K562 (cell line): Measurements from ENCODE around the gene RPL11. TPM values are rescaled to one million over a fixed set of nuclear protein-coding genes. Genes with fewer than 3 reads are reported as not detected.

Experiments
- ATAC-seq: fragments of 200-7000 bp; cut with Tn5 transposase; 3 replicates; pipeline ENCODE4 v1.9.1; 2020; ENCODE audit warnings: moderate library complexity
- BruUV-seq: library from RNA; stranded (reverse); fragments of 400-500 nt; replicated peaks from 2 replicates; lab custom pipeline; 2021; lab: Mats Ljungman, UMichigan
- CTCF ChIA-PET: fragments of 300-600 bp; formaldehyde crosslinking; extraction: SDS; loops from one replicate; lab custom pipeline; 2021; ENCODE audit warnings: low intra/inter-chr PET ratio; lab: Yijun Ruan, JAX
- POLR2A ChIA-PET: fragments of 300-600, 350-650 bp; sonication (Branson Sonifier 250); formaldehyde crosslinking; extraction: SDS; loops from one replicate; lab custom pipeline; 2021; ENCODE audit warnings: antibody characterized with exemption, inconsistent platforms; lab: Yijun Ruan, JAX
- DNase-seq, 4 experiments: peaks; one replicate each; pipeline versions ENCODE4 v3.0.0 to v3.0.0-alpha.2; 2011 to 2018; ENCODE audit warnings: low spot score in 3 of 4, mixed read lengths in 3 of 4; ENCODE audit errors: extremely low read depth in 1 of 4
- FAIRE-seq: peaks from 2 replicates; lab custom pipeline; 2011; peaks lifted over from hg19 to GRCh38; lab: Jason Lieb, UNC
- H2AFZ ChIP-seq: 2 replicates; pipeline ENCODE4 v1.6.0; 2011; ENCODE audit warnings: low read depth, low read length, control low read depth, inconsistent platforms
- H3K27ac ChIP-seq: fragments of 200-600 bp; 3 replicates; pipeline ENCODE4 v1.8.0; 2011; ENCODE audit warnings: low read depth, mild to moderate bottlenecking, control low read depth, inconsistent platforms, low read length, moderate library complexity, mixed read lengths; ENCODE audit errors: extremely low read depth
- H3K27me3 ChIP-seq, 2 experiments: fragments of 300-600 bp in 1 of 2; 2 replicates in 1 of 2; 3 replicates in 1 of 2; pipeline versions ENCODE4 v1.6.0 to v1.8.0; 2011; ENCODE audit warnings: inconsistent platforms in 2 of 2, low read length in 2 of 2, mild to moderate bottlenecking in 1 of 2, mixed read lengths in 1 of 2, moderate library complexity in 1 of 2; ENCODE audit not compliant: control insufficient read depth in 2 of 2, insufficient read depth in 2 of 2
- H3K36me3 ChIP-seq: fragments of 300-600 bp; 3 replicates; pipeline ENCODE4 v1.8.0; 2011; ENCODE audit warnings: mild to moderate bottlenecking, low read length, inconsistent platforms; ENCODE audit not compliant: control insufficient read depth, insufficient read depth
- H3K4me1 ChIP-seq, 2 experiments: fragments of 200-600 bp in 1 of 2; replicated peaks in 1 of 2; 2 replicates in 1 of 2; 3 replicates in 1 of 2; pipeline versions ENCODE4 v1.5.1 to v1.8.0; 2011; ENCODE audit warnings: inconsistent platforms in 2 of 2, low read length in 2 of 2, mild to moderate bottlenecking in 1 of 2, mixed read lengths in 1 of 2, moderate library complexity in 1 of 2; ENCODE audit not compliant: control insufficient read depth in 2 of 2, insufficient read depth in 2 of 2
- H3K4me2 ChIP-seq: 2 replicates; pipeline ENCODE4 v1.6.1; 2011; ENCODE audit warnings: low read length, control low read depth, inconsistent platforms, mixed read lengths; ENCODE audit not compliant: insufficient read depth
- H3K4me3 ChIP-seq: fragments of 200-600 bp; sonication (generic), shearing (Covaris generic); 2 replicates; pipeline ENCODE4 v1.5.1; 2016; ENCODE audit warnings: control low read depth, inconsistent platforms
- H3K79me2 ChIP-seq: fragments of 200-600 bp; 3 replicates; pipeline ENCODE4 v1.8.0; 2011; ENCODE audit warnings: low read length, inconsistent platforms; ENCODE audit not compliant: control insufficient read depth, insufficient read depth
- H3K9ac ChIP-seq, 2 experiments: 2 replicates each; pipeline versions ENCODE4 v1.6.0 to v1.6.1; 2011; ENCODE audit warnings: low read depth in 2 of 2, low read length in 2 of 2, control low read depth in 1 of 2, inconsistent platforms in 1 of 2, mild to moderate bottlenecking in 1 of 2, mixed read lengths in 1 of 2; ENCODE audit not compliant: insufficient read depth in 1 of 2
- H3K9me1 ChIP-seq: one replicate; pipeline ENCODE4 v1.6.0; 2011; ENCODE audit warnings: inconsistent platforms, mild to moderate bottlenecking, low read length, moderate library complexity; ENCODE audit not compliant: control insufficient read depth, insufficient read depth
- H3K9me3 ChIP-seq: replicated peaks from 2 replicates; pipeline ENCODE4 v1.5.1; 2011; ENCODE audit warnings: low read depth, low read length, inconsistent platforms; ENCODE audit not compliant: control insufficient read depth, insufficient read depth
- H4K20me1 ChIP-seq: replicated peaks from 2 replicates; pipeline ENCODE4 v1.6.1; 2011; ENCODE audit warnings: low read length, inconsistent platforms, mixed read lengths; ENCODE audit not compliant: control insufficient read depth, insufficient read depth
- CAMTA2 ChIP-seq: fragments of 250-450 bp; sonication (Bioruptor Pico); conservative IDR thresholded peaks from 2 replicates; pipeline ENCODE4 v1.5.1; 2022
- CC2D1A ChIP-seq: fragments of 450-650 bp; IDR thresholded peaks from 2 replicates; pipeline ENCODE4 v1.6.1; 2017; ENCODE audit warnings: mild to moderate bottlenecking
- HLTF ChIP-seq: fragments of 450-650 bp; IDR thresholded peaks from 2 replicates; pipeline ENCODE4 v1.6.1; 2016
- LEF1 ChIP-seq: fragments of 450-650 bp; IDR thresholded peaks from 2 replicates; pipeline ENCODE4 v1.6.1; 2016; ENCODE audit warnings: mild to moderate bottlenecking
- MECOM ChIP-seq: fragments of 250-450 bp; sonication (Bioruptor Pico); IDR thresholded peaks from 2 replicates; pipeline ENCODE4 v1.8.0; 2022; ENCODE audit warnings: inconsistent platforms
- NCOR1 ChIP-seq: fragments of 450-650 bp; IDR thresholded peaks from 2 replicates; pipeline ENCODE4 v1.6.1; 2016; ENCODE audit warnings: mild to moderate bottlenecking, moderate library complexity
- NFIX ChIP-seq: fragments of 250-450 bp; sonication (Bioruptor Pico); IDR thresholded peaks from 2 replicates; pipeline ENCODE4 v1.4.0; 2020; ENCODE audit warnings: low read depth, mild to moderate bottlenecking, moderate library complexity
- NFYB ChIP-seq: IDR thresholded peaks from 2 replicates; pipeline ENCODE4 v1.6.1; 2011; ENCODE audit warnings: mild to moderate bottlenecking, moderate library complexity; ENCODE audit not compliant: insufficient read length; ENCODE audit errors: extremely low read depth
- PBX2 ChIP-seq, 2 experiments: IDR thresholded peaks in 1 of 2; conservative IDR thresholded peaks in 1 of 2; 2 replicates each; pipeline ENCODE4 v1.6.1; 2016; ENCODE audit warnings: low read depth in 2 of 2, mild to moderate bottlenecking in 1 of 2, missing compliant biosample characterization in 1 of 2, missing genetic modification characterization in 1 of 2, moderate library complexity in 1 of 2
- PURB ChIP-seq: sonication (generic); formaldehyde crosslinking; IDR thresholded peaks from 2 replicates; pipeline ENCODE4 v1.9.0; 2021; ENCODE audit warnings: low read depth, mild to moderate bottlenecking, missing genetic modification reagents
- RBBP5 ChIP-seq: fragments of 200-600 bp; sonication (generic); IDR thresholded peaks from 2 replicates; pipeline ENCODE4 v1.6.1; 2012; ENCODE audit warnings: borderline replicate concordance, mild to moderate bottlenecking, low read length, control low read depth, inconsistent platforms; ENCODE audit not compliant: insufficient read depth, poor library complexity, severe bottlenecking
- RBM22 ChIP-seq: fragments of 200-400 bp; formaldehyde crosslinking; IDR thresholded peaks from 2 replicates; pipeline ENCODE4 v1.6.1; 2018; ENCODE audit warnings: low read length, low read depth; ENCODE audit not compliant: poor library complexity, severe bottlenecking
- STAT5A ChIP-seq: IDR thresholded peaks from 2 replicates; pipeline ENCODE4 v1.6.1; 2012; ENCODE audit warnings: low read length, inconsistent platforms, borderline replicate concordance
- ZNF830 ChIP-seq: fragments of 250-450 bp; sonication (Bioruptor Pico); IDR thresholded peaks from 2 replicates; pipeline ENCODE4 v1.5.0; 2021; ENCODE audit warnings: mild to moderate bottlenecking
- WGBS: fragments of 100-300 bp; shearing (Covaris generic); methylation state at CpG from one replicate; pipeline ENCODE4 v1.1.6; 2016; ENCODE audit warnings: low coverage, mixed read lengths; ENCODE audit not compliant: insufficient coverage; ENCODE audit errors: missing lambda C conversion rate; 5-methylcytosine and 5-hydroxymethylcytosine counted together
- in situ Hi-C: fragments of 300-500 bp; cut with MboI; formaldehyde crosslinking; loops from 4 replicates; pipeline ENCODE4 v1.15.0; 2018; ENCODE audit warnings: inconsistent platforms, mixed read lengths
- intact Hi-C: fragments of 100-400 bp; cut with micrococcal nuclease; formaldehyde crosslinking; loops from 2 replicates; pipeline ENCODE4 v1.14.2; 2022
- polyA plus RNA-seq, 8 experiments: library from polyadenylated mRNA; depleted of rRNA in 4 of 8; stranded (reverse) in 5 of 8; unstranded in 3 of 8; fragments of >200 nt; fragmentation: Nextera tagmentation in 2 of 8; fragmentation: Illumina TruSeq in 1 of 8; extraction: Ambion mirVana in 2 of 8; extraction: Trizol in 1 of 8; gene quantifications; 2 replicates each; pipeline versions ENCODE4 v1.2.1 to v1.2.3, GENCODE V29; 2011 to 2014; ENCODE audit warnings: inconsistent platforms in 1 of 8, missing spikeins in 1 of 8
- total RNA-seq, 7 experiments: library from RNA; depleted of rRNA in 6 of 7; stranded (reverse); fragments of >200 nt in 6 of 7; fragmentation: Illumina TruSeq in 2 of 7; extraction: Trizol in 2 of 7; gene quantifications; 2 replicates each; pipeline versions ENCODE4 v1.2.1 to v1.2.3, GENCODE V29; 2011 to 2021; ENCODE audit warnings: low replicate concordance in 1 of 7
- TF ChIP-seq, protein P1 (sequence below): IDR thresholded peaks from 2 replicates; pipeline ENCODE4 v1.6.1; 2014; ENCODE audit warnings: antibody characterized with exemption

Gene RPL11
- total and polyA plus RNA-seq, 9 of the 15 experiments (the other 6 are each of a cell fraction or from before 2014, with no cell fraction given) = 1,781 to 4,526 (median 3,111) TPM

DNA sequence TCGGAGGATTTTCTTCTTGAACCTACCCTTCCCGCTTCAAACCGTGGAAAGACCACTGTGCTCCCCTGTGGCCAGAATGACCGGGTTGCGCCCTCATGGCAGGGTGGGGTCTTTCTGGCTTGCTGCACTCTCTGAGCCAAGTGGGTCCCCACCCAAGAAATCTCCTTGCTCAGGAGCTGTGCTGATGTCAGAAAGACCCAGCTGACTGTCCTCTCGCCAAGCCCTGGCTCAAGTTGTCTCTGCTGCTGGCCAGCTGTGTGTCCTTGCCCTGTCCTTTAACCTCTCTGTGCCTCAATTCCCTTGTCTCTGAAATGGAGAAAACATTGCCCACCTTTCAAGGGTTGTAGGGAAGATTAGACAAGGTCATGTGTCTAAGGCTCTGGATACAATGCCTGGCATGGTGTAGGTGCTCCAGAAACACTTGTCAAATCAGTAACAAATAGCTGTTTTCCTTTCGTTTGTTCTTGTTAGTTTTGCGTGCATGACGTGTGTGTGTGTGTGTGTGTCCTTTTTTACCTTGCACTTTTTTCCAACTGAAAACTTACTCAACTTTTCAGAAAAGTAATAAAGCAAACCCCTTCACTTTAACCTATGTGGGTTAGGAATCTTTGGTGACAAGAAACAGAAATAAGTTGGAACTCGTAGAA, 41.1 kb upstream of the RPL11 start (continued):
- TF ChIP-seq STAT5A = no peak
- no peak for TF ChIP-seq HLTF
- TF ChIP-seq ZNF830 (CRISPR knock-in tag) = no peak
- no peak for TF ChIP-seq CAMTA2 (CRISPR knock-in tag)
- TF ChIP-seq, all 486 proteins: peak for 7

DNA sequence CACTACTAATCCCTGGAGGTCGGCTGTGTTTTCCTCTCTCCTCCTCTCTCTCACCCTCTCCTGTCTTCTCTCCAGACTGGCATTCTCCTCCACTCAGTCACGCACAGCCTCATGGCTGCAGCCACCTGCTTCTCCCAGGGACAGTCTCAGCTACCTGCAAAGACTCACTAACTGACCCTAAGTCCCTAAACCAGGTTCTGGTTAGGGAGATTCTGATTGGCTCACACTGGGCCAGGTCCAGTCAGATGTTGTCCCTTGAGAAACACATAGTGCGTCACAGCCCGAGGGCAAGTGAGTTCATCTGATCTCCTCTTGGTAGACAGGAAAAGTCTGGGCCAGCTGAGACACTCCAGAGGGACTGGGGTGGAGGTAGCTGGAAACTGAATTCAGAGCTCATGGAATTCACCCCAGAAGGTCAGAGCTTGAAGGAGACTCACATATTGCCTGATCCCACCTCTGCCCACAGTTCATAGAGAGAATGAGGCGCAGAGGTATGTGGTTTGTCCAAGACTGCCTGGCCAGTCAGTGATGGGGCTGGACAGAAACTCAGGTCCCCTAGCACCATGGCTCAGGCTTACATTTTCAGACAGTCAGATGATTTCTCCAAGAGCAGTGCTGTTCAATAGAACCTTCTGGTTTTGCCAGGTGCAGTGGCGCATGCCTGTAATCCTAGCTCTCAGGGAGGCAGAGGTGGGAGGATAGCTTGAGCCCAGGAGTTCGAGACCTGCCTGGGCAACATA, 40.4 kb upstream of the RPL11 start:
- POLR2A ChIA-PET = interaction anchor here (0.6 to 1.1 kb wide), 4 partner anchors 8 to 491 kb away, joined by 3 read pairs; no protein-coding TSS in a partner anchor
- FAIRE-seq = peak; percentile 35
- H2AFZ ChIP-seq = no peak overlapping the region
- TF ChIP-seq RBM22 (no peak), CAMTA2 (CRISPR knock-in tag) (no peak), LEF1 (no peak; the same call in 1 of the 2 replicates), NFYB (no peak), RBBP5 (peak; percentile 34), PURB (no peak), MECOM (CRISPR knock-in tag) (no peak), NCOR1 (peak; percentile 45; the same call in 1 of the 2 replicates), NFIX (CRISPR knock-in tag) (no peak), CC2D1A (no peak), PBX2 (CRISPR knock-in tag; IDR thresholded peaks at IDR 0.05; ENCODE audit: low read depth) (no peak), PBX2 (tag; conservative IDR thresholded peaks at IDR 0.05; ENCODE audit: low read depth) (0 out of 2 replicates have a peak, but pooled peaks have one; percentile 9)
- TF ChIP-seq, protein P1, sequence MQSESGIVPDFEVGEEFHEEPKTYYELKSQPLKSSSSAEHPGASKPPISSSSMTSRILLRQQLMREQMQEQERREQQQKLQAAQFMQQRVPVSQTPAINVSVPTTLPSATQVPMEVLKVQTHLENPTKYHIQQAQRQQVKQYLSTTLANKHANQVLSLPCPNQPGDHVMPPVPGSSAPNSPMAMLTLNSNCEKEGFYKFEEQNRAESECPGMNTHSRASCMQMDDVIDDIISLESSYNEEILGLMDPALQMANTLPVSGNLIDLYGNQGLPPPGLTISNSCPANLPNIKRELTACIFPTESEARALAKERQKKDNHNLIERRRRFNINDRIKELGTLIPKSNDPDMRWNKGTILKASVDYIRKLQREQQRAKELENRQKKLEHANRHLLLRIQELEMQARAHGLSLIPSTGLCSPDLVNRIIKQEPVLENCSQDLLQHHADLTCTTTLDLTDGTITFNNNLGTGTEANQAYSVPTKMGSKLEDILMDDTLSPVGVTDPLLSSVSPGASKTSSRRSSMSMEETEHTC = no peak

More for the DNA sequence above, 40.4 kb upstream of the RPL11 start:
- Histone ChIP-seq H3K9ac (0 out of 4 replicates have a peak overlapping the region, but pooled peaks of 1 of the 2 experiments have one; percentile 44), H4K20me1 (no peaks in the 10 kb centered on the region), H3K27me3 (peaks cover 32 to 60% of the 10 kb centered on the region in 2 experiments), H3K4me2 (no peak overlapping the region), H3K79me2 (no peaks in the 10 kb centered on the region), H3K27ac (no peak overlapping the region), H3K4me3 (no peak overlapping the region), H3K36me3 (no peaks in the 10 kb centered on the region), H3K9me1 (no peaks in the 10 kb centered on the region), H3K4me1 (peaks cover 0 to 5% of the 10 kb centered on the region in 2 experiments; a peak in 1 of 5 replicates), H3K9me3 (no peaks in the 10 kb centered on the region)
- 7% methylated on average over 7 of the region's 7 CpGs for WGBS
- DNase-seq (peak; percentile 33 to 63 (median 62)), ATAC-seq (peak; percentile 74)
- intact Hi-C loops (no loop called here), in situ Hi-C loops (no loop called here)
- BruUV-seq = no TSS peak
- CTCF ChIA-PET = no interaction called here
